ENCODE measurements around the gene RBX1.

Gene RBX1

DNA sequence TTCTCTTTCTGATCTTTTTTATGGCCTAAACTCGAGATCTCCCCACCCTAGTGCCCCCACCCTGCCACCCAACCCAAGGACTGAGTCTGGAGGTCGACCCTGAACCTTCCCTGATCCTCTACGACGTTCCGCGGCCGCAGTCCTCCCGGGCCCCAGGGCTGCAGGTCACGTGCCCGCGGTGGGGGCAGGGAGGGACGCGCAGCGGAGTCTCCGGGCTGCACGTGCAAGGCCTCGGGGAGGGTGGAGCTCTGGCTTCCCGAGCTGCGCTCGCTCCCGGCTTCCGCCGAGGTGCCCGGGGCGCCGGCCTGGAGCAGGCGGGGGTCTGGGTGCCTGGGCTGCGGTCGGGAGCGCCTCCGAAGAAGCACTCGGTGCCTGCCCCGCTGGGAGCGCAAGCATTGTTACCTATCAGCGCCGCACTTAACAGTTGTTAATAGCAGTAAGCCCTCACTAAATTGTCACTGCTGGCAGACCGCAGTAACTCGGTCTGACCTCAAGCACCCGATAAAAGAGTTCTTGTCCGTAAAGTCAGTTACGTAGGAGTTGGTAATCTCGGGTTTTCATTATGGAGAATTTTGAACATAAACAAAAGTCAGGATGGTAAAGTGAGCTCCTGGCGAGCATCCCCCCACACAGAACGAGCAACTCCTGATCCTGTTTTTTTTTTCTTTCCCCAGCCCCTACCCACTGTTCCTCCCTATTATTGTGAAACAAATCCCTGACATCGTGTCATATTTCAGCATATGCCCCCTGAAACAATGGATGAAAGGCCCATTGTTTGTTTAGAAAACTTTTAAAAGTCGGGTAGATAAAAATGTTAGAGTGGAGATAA, 71.5 kb downstream of the RBX1 start:
- no peak for DNase-seq (ENCODE audit: low read depth)
